ENCODE data around the gene FBXW5.
A peak's percentile ranks its signal among the peaks of the same experiment; 100 is the strongest.

Gene FBXW5

DNA sequence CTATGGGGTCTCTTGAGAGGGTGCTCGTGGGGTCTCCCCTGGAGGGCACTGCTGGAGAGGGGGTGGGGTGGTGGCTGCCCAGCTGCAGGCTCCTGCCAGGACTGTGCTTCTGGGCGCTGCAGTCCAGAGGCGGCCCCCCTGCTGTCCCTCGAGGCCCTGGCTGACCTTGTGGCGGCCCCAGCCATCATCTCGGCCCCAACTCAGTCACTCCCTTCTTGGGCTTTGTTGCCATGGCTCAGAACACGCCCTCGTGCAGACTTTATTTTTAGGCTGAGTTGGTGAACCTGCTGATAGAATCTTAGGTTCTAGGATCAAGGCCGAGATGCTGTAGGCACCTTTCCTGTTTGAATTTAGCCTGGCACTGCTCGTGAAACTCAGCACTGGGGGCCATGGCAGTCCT lies 22.8 kb downstream of the FBXW5 start:
- H3K27ac ChIP-seq, result no peak overlapping the region

DNA sequence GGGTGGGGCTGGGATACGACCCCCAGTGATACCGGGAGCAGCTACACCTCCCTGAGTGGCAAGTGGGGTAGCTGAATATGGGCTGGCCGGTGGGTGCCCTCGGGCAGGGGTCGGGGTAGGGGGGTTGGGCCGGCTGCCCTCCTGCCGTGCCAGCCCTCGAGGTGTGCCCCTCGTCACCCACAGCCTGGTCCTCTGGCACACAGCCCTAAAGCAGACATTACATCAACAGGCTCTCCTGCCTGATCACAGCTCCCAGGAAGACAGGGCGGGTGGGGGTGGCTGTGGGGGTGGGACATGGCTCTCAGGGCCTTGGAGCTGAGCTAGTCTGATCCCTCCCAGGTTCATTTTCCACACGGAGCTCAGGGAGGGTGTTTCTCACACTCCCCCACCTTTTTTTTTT lies 23.2 kb downstream of the FBXW5 start:
- Histone ChIP-seq H3K4me3 (no peak overlapping the region), H3K27ac (no peak overlapping the region)

More for the DNA sequence above, 22.8 kb downstream of the FBXW5 start:
- no peak overlapping the region for H3K4me3 ChIP-seq

DNA sequence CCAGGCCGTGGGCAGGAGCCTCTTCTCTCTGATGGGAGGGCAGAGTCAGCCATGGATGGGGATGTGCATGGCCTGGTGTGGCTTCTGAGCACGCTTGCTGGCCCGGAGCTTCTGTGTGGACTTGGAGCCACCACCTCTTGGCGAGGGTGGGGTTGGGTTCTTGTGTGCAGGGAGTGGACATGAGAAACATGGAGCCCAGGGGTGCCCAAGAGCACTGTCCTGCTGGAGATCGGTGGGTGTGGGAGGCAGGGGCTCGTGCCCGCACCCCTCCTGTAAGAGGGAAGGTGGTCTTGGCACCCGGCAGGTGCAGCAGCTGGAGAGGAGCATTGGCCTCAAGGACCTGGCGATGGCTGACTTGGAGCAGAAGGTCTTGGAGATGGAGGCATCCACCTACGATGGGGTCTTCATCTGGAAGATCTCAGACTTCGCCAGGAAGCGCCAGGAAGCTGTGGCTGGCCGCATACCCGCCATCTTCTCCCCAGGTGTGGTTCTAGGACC lies 23.8 kb downstream of the FBXW5 start:
- Histone ChIP-seq H3K27ac (no peak overlapping the region), H3K4me3 (no peak overlapping the region)

DNA sequence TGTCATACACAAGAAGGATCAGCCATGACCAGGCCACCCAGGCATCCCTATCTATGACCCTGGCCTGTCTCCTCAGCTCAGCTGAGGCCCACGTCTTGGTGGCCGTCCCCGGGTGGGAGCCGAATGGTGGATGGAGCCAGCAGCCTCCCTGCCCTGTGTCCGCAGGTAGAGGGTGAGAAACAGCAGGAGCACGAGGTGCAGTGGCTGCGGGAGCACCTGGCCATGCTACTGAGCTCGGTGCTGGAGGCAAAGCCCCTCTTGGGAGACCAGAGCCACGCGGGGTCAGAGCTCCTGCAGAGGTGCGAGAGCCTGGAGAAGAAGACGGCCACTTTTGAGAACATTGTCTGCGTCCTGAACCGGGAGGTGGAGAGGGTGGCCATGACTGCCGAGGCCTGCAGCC lies 24.5 kb downstream of the FBXW5 start:
- Histone ChIP-seq H3K27ac (no peak overlapping the region), H3K4me3 (no peak overlapping the region)

DNA sequence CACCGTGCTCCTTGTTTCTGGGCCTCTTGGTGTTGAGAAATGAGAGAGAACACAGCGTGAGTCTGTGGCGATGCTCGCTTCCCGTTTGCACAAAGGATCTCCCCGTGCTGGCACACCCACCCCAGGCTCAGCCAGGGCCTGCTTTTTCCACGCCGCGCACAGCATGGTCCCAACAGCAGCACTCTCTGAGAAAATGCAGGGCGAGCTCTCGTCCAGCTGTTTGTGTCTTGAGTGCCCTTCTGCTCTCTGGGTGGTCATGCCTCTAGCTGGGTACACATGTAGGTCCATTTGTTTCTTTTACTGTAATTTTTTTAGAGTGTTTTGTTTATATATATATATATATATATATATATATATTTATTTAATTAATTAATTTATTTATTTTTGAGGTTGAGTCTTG lies 26.6 kb downstream of the FBXW5 start:
- Histone ChIP-seq H3K4me3 (no peak overlapping the region), H3K27ac (no peak overlapping the region)

DNA sequence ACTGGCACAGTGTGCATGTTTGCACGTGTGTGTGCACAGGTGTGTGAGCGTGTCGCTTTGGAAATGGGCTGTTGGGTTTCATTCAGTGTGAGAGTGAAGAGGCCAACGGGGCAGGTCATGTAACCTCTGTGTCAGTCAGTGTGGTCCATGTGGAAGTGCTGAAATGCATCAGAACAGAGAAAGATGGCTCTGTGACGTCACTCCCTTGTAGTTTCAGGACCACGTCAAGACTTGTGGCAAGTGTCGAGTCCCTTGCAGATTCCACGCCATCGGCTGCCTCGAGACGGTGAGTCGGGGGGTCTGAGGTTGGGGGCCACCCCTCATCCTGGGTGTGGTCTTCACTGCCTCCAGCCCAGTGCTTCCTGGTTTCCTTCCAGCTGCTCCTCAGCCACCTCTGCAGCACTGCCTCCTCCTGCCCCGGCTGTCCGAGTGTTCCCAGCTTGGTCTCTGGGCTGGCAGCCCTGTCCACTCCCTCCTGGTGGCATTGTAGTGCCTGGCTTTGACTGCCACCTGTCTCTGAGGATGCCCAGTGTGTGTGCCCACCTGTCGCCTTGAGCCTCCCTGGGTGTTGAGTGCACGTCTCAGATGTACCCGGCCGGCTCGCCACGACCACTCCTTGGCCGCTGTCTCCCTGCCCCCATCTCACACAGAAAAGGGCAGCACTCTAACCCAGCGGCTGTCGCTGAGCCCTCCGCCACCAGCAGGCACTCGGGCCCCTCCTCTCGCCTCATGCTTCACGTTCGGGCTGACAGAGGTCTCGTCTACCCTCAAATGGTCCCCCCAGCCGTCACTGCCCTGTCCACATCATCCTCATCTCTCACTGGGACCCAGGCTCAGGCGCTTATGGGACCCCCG lies 28.0 kb downstream of the FBXW5 start:
- no peak overlapping the region for H3K4me3 ChIP-seq
- no peak overlapping the region for H3K27ac ChIP-seq

DNA sequence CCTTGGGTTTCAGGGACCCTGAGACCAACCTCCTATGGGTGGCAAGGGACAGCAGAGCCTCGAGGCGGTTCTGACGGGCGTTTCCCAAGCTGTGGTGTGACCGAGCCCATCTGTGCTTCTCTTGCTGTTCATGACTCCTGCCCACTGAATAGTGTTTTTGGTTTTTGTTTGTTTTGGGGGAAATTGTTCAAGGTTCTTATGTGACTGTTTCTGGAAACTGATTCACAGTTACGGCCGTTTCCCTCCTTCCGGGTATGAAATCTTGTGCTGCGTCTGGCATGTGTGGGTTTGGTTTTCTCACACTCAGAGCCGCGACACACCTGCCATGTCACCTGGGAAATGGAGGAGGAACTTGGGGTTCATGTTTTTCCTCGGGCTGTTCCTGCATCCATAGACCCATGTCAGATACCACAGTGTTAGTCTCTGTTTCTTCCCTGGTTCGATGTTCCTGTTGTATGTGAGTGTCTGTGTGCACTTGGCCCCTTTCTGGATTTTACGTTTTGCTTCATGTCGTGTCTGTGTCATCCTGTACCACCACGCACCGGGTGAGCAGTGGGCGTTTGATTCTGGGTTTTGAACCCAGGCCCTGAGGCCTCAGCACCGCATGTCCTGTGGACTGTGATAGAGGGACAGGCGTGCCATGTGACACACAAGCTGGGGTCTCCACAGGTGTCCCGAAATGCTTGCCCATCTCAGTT lies 28.8 kb downstream of the FBXW5 start:
- Histone ChIP-seq H3K27ac (no peak overlapping the region), H3K4me3 (no peak overlapping the region)

DNA sequence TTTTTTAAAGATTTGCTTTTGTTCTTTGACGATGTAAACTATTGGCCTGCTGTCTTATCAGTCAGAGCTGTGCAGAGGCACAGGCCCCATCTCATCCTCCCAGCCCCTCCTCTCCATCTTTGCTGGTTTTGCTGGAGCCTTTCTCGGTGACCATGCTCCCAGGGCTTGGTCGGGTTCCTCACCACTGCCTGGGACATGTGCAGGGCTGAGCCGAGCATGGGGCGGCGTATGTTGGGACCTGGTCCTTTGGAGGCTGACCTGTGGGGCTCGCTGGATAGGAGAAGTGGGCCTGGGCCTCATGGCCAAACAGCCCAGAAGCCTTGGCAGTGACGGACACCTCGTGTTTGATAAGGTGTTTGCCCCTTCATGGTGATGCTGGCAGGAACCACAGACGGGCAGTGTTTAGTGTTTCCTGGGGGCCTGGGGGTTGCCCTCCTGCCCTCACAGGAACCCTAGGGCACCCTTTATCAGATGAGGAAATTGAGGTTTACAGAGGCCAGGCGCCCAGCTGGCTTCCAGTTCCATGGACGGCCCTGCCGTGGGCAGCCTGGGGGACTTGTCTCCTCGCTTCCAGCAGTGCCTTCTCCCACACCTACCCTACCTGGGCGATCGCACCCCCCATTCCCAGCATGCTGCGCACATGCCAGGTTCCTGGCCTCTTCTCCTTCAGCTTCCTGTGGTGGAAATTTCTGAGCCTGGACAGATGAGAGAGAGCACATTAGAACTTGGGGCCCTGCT lies 30.7 kb downstream of the FBXW5 start:
- no peak overlapping the region for H3K27ac ChIP-seq
- no peak overlapping the region for H3K4me3 ChIP-seq

DNA sequence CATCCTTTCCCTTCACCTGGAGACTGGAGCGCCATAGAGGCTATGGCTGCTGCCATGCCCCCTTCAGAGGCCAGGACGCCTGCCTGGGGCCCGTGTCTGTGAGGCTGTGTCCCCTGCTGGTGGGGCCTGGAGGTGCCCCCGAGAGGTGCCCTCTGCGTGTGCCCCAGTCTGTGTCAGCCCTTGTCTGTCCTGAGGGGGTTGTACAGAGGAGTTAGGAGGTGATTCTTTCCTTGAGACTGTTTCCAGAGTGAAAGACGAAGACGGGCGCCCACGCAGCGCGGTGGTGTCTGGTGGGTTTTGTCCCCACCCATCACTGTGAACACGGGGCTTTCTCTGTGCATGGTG lies 33.7 kb downstream of the FBXW5 start:
- Histone ChIP-seq H3K27ac (peak overlapping the region in 1 of 21 experiments; percentile 2), H3K4me3 (no peak overlapping the region)

DNA sequence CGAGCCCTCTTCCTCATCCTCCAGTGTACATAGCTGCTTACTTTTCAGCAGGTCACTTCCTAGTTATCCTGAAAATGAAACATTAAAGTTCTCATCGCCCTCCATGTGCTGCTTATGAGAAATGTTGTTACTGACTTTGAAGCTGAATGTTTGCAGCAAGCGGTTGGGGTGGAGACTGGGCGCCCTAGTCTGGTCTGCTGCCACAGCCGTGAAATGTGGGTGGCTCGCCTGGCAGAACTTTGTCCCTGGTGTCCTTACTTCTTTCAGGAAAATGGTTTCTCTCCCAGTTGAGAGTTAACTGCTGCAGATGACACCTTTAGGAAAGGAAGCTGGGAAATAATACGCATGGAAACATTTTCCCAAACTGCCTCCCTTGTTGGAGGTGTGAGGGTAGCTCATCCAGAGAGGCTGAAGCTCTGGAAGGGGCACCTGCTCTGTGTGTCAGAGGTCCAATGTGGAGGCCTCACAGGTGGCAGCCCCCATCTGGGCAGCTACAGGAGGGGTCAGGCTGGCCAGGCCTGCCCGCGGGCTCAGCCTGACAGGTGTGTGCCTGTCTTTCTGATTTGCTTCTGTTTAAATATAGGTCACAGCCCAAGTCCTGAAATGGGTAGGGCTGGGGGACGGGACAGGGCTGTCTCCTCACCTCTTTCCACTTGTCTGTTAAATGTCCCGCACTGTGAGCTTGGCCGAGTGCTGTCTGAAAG lies 34.2 kb downstream of the FBXW5 start:
- no peak overlapping the region for H3K4me3 ChIP-seq
- H3K27ac ChIP-seq, result peak overlapping the region in 1 of 21 experiments; percentile 2

DNA sequence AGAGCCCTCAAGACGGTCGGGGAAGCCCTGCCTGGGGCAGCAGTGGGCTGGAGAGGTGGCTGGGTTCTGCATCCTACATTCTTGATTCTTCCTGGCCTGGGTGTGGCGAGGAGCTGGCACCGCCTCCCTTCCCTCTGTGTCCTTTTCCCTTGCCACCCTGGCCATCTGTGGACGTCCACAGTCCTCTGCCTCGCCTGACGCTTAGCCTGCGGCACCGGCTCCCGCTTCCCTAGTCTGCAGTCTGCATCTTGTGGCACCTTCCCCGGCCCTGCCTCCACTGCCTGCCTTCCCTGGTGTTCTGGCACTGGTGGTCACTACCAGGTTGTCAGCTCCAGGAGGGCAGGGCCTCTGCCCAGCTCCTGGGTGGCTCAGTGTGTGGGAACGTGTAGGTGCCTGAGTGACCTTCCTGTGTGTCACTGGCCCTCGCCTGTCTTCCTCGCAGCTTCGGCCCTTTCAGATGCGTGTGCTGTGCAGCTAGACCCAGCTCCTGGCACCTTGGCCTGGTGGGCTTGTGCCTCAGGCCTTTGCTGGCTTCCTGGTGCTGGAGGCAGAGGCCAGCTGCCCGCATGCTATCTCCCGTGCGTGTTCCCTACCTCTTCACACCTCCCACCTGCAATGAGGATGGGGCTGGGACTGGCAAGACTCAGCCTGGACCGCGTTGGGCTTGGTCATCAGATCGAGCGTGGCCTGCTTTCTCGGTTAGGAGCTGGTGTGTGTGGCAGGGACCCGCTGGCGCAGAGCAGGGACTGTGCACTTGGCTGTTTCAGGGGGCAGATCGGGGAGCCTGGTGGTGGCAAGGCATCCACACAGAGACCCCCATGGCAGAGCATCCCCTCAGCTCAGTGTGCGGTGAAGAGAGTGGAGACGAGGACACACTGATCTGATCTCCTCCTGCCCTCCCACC lies 37.3 kb downstream of the FBXW5 start:
- Histone ChIP-seq H3K27ac (peak overlapping the region in 4 of 21 experiments; percentile 27 to 50 (median 33)), H3K4me3 (no peak overlapping the region)

DNA sequence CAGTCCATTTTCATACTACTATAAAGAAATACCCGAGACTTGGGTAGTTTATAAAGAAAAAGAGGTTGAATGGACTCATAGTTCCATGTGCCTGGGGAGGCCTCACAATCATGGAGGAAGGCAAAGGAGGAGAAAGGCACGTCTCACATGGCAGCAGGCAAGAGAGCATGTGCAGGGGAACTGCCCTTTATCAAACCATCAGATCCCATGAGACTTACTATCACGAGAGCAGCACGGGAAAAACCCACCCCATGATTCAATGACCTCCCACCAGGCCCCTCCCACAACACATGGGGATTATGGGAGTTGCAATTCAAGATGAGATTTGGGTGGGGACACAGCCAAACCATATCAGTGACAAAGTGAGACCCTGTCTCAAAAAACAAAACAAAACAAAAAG lies 38.3 kb downstream of the FBXW5 start:
- H3K27ac ChIP-seq, result peak overlapping the region in 3 of 21 experiments; percentile 35 to 50 (median 46)
- no peak overlapping the region for H3K4me3 ChIP-seq

DNA sequence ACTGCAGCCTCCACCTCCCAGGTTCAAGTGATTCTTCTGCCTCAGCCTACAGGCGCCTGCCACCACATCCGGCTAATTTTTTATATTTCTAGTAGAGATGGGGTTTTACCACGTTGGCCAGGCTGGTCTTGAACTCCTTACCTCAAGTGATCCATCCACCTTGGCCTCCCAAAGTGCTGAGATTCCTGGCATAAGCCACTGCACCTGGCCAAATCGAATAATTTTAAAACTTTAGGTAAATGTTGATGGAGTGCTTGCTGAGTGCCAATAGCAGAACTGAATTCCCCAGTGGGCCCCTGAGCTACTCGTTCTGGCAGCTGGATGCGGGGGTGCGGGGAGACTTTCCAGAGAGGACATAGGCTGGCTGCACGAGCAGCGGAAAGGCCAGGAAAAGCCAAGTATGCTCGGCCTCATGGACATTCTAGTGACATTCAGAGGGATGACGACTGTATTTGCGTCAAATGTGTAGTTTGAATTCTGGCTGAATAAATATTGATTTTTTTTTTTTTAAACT lies 41.4 kb downstream of the FBXW5 start:
- peak overlapping the region in 20 of 21 experiments; percentile 66 to 99 (median 90) for H3K27ac ChIP-seq
- no peak overlapping the region for H3K4me3 ChIP-seq

DNA sequence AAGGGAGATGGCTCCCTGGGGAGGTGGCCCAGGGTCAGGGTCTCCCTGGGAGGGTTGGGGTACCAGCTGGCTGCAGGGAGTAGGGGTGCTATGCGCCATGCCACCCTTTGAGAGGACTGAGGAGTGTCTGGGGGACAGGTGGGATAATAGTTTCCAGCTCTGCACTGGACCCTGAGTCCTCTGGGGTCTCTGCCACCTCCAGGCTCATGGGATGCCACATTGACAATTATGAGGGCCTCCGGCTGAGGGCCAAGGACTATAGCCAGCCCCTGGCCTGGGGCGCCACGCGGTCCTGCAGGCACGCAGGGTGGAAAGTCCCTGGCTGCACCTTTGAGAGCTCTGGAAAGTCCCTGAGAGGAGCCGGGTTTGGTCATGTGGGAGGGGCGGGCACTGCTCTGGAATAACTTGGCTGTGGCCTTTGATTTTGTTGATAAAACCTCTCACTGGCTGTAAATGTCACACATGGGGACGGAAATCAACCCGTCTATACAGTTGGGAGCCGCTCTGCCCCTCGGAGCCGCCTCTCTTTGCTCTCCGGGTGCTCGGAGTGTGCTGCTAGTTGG lies 42.2 kb downstream of the FBXW5 start:
- H3K27ac ChIP-seq, result peak overlapping the region; percentile 65 to 99 (median 90)
- H3K4me3 ChIP-seq, result peak overlapping the region in 1 of 7 experiments; percentile 20

DNA sequence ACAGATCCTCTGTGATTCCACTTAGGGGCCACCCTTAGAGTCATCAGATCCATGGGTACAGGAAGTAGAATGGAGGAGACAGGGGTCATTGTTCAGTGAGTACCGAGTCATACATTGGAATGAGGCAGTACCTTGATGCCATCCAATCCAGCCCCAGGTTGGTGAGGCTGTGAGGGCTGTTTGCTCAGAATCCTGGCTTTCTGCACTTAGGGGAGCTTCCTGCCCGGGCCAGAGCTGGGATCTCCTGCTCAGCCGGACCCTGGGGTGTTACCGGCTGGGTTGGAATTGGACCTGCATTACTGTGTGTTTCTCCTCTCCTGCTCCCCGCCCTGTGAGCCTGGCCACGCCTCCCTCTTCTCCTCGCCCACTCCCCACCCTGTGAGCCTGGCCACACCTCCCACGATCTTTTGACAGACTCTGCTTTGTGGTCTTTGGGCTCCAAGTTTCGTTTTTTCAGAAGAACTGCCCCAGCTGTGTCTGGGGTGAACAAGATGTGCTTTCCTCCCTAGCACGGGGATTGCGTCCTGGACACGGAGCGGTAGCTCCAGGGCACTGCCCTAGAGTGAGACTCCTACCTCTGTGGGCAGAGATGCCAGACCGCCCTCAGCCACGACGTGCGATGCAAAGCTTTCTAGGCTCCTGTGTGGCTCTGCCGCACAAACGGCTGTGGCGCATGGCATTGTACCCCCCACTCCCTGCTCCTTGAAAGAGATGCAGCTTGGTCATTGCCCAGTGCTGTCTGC lies 42.9 kb downstream of the FBXW5 start:
- H3K4me3 ChIP-seq, result peak overlapping the region in 1 of 7 experiments; percentile 20
- peak overlapping the region; percentile 65 to 99 (median 90) for H3K27ac ChIP-seq

DNA sequence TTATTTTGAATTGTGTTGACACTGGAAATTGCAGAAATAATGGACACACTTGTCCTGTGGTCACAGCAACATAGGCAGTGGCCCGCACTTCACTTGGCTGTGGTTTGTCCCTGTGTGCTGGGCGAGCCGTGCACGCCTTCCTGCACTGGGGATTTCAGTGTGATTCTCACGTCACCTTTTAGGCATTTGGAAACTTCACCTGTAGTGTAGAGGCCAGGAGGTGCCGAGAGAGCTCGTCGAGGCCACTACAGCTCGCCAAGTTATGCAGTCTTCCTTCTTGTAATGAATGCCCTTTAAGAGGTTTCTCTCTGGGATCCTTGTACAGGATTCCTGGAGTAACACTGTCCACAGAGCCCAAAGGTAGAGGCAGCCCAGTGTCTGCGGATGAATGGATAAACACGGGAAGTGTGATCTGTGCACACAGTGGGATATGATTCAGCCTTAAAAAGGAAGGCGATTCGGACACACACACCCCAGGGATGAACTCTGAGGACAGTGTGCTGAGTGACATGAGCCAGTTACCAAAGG lies 43.5 kb downstream of the FBXW5 start:
- peak overlapping the region in 20 of 21 experiments; percentile 66 to 99 (median 90) for H3K27ac ChIP-seq

DNA sequence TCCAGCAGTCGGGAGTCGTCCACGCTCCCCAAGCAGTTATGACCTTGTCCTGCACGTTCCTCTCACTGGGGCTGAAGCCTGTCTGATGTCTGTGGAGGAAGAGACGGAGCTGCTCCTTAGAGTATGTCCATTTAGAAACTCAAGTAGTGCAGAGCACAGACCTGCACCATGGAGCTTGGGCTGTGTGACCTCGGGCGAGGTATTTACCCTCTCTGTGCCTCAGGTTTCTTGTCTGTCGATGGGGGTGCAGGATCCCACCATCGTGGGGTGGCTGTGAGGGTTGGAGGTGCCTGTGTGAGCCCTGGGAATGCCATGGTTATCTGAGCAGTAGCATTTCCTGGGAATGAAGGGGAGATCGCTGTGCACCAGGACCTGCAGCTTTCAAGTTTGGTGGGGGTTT lies 44.0 kb downstream of the FBXW5 start:
- Histone ChIP-seq H3K27ac (peak overlapping the region in 18 of 21 experiments; percentile 85 to 99 (median 91)), H3K4me3 (no peak overlapping the region)

More for the DNA sequence above, 43.5 kb downstream of the FBXW5 start:
- H3K4me3 ChIP-seq, result no peak overlapping the region

All from skin epidermis (tissue), 12 donors.